Measurements from ENCODE around the gene ARMC2. TPM values are rescaled to one million over a fixed set of nuclear protein-coding genes. Genes with fewer than 3 reads are reported as not detected.

Gene ARMC2
- total and polyA plus RNA-seq, 2 of the 8 experiments (the other 6 are each of a cell fraction or from before 2014, with no cell fraction given) = 1.6 to 4.4 TPM

- Histone ChIP-seq H3K9me3 (ENCODE audit: insufficient read depth in 2 of 2, low read depth in 1 of 2, low read length in 1 of 2) (no peaks in the 10 kb centered on the region), H3K14ac (ENCODE audit: insufficient read length) (no peak overlapping the region), H4K20me1 (replicated peaks in 1 of 2; ENCODE audit: control insufficient read depth in 1 of 2, insufficient read depth in 2 of 2, low read length in 2 of 2) (no peaks in the 10 kb centered on the region), H3K79me2 (ENCODE audit: control insufficient read depth in 1 of 2, insufficient read depth in 2 of 2, low read length in 2 of 2) (peaks cover 0 to 27% of the 10 kb centered on the region in 2 experiments; a peak in 2 of 4 replicates), H3K27me3 (replicated peaks in 1 of 4; ENCODE audit: control insufficient read depth in 3 of 4, extremely low read depth in 1 of 4, insufficient read depth in 3 of 4, low read length in 3 of 4) (peaks cover 0 to 1% (median 0%) of the 10 kb centered on the region in 4 experiments; a peak in 1 of 7 replicates), H2AFZ (ENCODE audit: low read length) (no peak overlapping the region), H2AK5ac (ENCODE audit: low read depth, low read length) (no peak overlapping the region), H3K4me1 (replicated peaks in 1 of 4; ENCODE audit: control insufficient read depth in 3 of 4, insufficient read depth in 4 of 4, low read length in 3 of 4) (no peaks in the 10 kb centered on the region), H2BK12ac (ENCODE audit: low read depth, low read length) (no peak overlapping the region), H3K9ac (replicated peaks in 1 of 4; ENCODE audit: extremely low read depth in 1 of 4, low read depth in 3 of 4, low read length in 3 of 4) (no peak overlapping the region), H3K4ac (replicated peaks; ENCODE audit: insufficient read length, low read depth, low read length) (no peak overlapping the region), H3K23me2 (ENCODE audit: low read depth, low read length) (no peaks in the 10 kb centered on the region), H3K4me3 (ENCODE audit: extremely low read depth in 1 of 4, insufficient read depth in 2 of 4, low read depth in 3 of 4, low read length in 4 of 4) (no peak overlapping the region), H3K4me2 (ENCODE audit: insufficient read depth in 1 of 2, low read depth in 2 of 2, low read length in 2 of 2) (no peak overlapping the region), H4K91ac (replicated peaks; ENCODE audit: insufficient read length, low read length) (no peak overlapping the region), H3K18ac (ENCODE audit: extremely low read depth, low read length) (no peak overlapping the region), H3K56ac (replicated peaks; ENCODE audit: insufficient read length, low read depth, low read length) (no peak overlapping the region), H3K23ac (ENCODE audit: insufficient read length) (no peak overlapping the region), H3K79me1 (ENCODE audit: low read depth, low read length) (no peaks in the 10 kb centered on the region), H2BK20ac (ENCODE audit: low read length) (no peak overlapping the region), H4K8ac (ENCODE audit: extremely low read depth, insufficient read depth, low read length) (no peak overlapping the region), H3K36me3 (ENCODE audit: control insufficient read depth in 2 of 4, insufficient read depth in 4 of 4, low read length in 3 of 4) (peaks cover 2 to 23% (median 7%) of the 10 kb centered on the region in 4 experiments; a peak in 6 of 8 replicates), H4K5ac (ENCODE audit: insufficient read length, low read depth, low read length) (no peak overlapping the region), H2BK5ac (ENCODE audit: low read depth, low read length) (no peak overlapping the region), H2BK15ac (ENCODE audit: low read length) (no peak overlapping the region), H2BK120ac (replicated peaks; ENCODE audit: low read depth, low read length) (no peak overlapping the region), H3K27ac (ENCODE audit: low read depth, low read length) (no peak overlapping the region)
- no peak for FAIRE-seq
- POLR2A ChIA-PET (ENCODE audit: partially characterized antibody) = no interaction called here
- DNase-seq (ENCODE audit: low read depth in 1 of 2, low spot score in 2 of 2) = no peak
- TF ChIP-seq SIN3A (conservative IDR thresholded peaks at IDR 0.05 in 1 of 2, IDR thresholded peaks at IDR 0.05 in 1 of 2; ENCODE audit: low read depth in 1 of 2, low read length in 2 of 2) (no peak), CEBPB (IDR thresholded peaks at IDR 0.05; ENCODE audit: low read depth, low read length) (no peak)
- 88% methylated on average over 7 of the region's 7 CpGs; no CpG with 5 or more reads in 1 of the 2 experiments for WGBS, 2 experiments (ENCODE audit: extremely low coverage in 1 of 2, insufficient coverage in 1 of 2, insufficient read length in 1 of 2, insufficient replicate concordance in 2 of 2, low coverage in 1 of 2, low lambda C conversion rate in 2 of 2, missing lambda C conversion rate in 1 of 2)
- CTCF ChIA-PET (ENCODE audit: partially characterized antibody) = interaction anchor here (1.0 kb wide), 1 partner anchor 15 kb away, joined by 3 read pairs; no protein-coding TSS in a partner anchor
These were observed 153.2 kb downstream of the ARMC2 start for GRCh38 chr6:109001291-109001894.

All from H1 (cell line).